SK-N-SH treated with all-trans-retinoic acid at 6 μM for 48 hours (cell line): ENCODE measurements around the gene RNASE1.

Source experiments
- ATAC-seq: fragments of 200-7000 bp; cut with Tn5 transposase; 3 replicates; pipeline ENCODE4 v1.9.1; 2020; ENCODE audit warnings: mild to moderate bottlenecking, moderate library complexity
- ARNTL ChIP-seq: fragments of 450-650 bp; formaldehyde crosslinking; IDR thresholded peaks from 2 replicates; pipeline ENCODE4 v1.5.0; 2020; ENCODE audit warnings: low read depth, mild to moderate bottlenecking, moderate library complexity, borderline replicate concordance
- BACH2 ChIP-seq: fragments of 250-450 bp; sonication (Bioruptor Pico); IDR thresholded peaks from 2 replicates; pipeline ENCODE4 v1.9.0; 2021; ENCODE audit warnings: mild to moderate bottlenecking, borderline replicate concordance
- CREB5 ChIP-seq: fragments of 250-450 bp; sonication (Bioruptor Pico); IDR thresholded peaks from 2 replicates; pipeline ENCODE4 v1.5.1; 2020; ENCODE audit warnings: low read depth, mild to moderate bottlenecking, moderate library complexity
- CSDC2 ChIP-seq: fragments of 250-450 bp; sonication (Bioruptor Pico); IDR thresholded peaks from 2 replicates; pipeline ENCODE4 v1.5.0; 2020; ENCODE audit warnings: mild to moderate bottlenecking, moderate library complexity
- ESRRG ChIP-seq: fragments of 250-450 bp; sonication (Bioruptor Pico); IDR thresholded peaks from 2 replicates; pipeline ENCODE4 v1.6.1; 2021; ENCODE audit warnings: mild to moderate bottlenecking
- ISL1 ChIP-seq: fragments of 250-450 bp; sonication (Bioruptor Pico); IDR thresholded peaks from 2 replicates; pipeline ENCODE4 v2.1.2; 2022; ENCODE audit warnings: mild to moderate bottlenecking, moderate library complexity
- OSR1 ChIP-seq: fragments of 250-450 bp; sonication (Bioruptor Pico); IDR thresholded peaks from 2 replicates; pipeline ENCODE4 v1.8.0; 2022; ENCODE audit warnings: moderate library complexity, mild to moderate bottlenecking, inconsistent platforms
- PATZ1 ChIP-seq: fragments of 250-450 bp; sonication (Bioruptor Pico); IDR thresholded peaks from 2 replicates; pipeline ENCODE4 v1.8.0; 2020; ENCODE audit warnings: mild to moderate bottlenecking, moderate library complexity, borderline replicate concordance
- POU6F1 ChIP-seq: fragments of 250-450 bp; sonication (Bioruptor Pico); IDR thresholded peaks from 2 replicates; pipeline ENCODE4 v1.8.0; 2021; ENCODE audit warnings: low read depth, mild to moderate bottlenecking, moderate library complexity, borderline replicate concordance
- PPARA ChIP-seq: fragments of 250-450 bp; sonication (Bioruptor Pico); IDR thresholded peaks from 2 replicates; pipeline ENCODE4 v1.5.0; 2020; ENCODE audit warnings: mild to moderate bottlenecking, borderline replicate concordance
- RARB ChIP-seq: fragments of 250-450 bp; sonication (Bioruptor Pico); IDR thresholded peaks from 2 replicates; pipeline ENCODE4 v1.8.0; 2021; ENCODE audit warnings: mild to moderate bottlenecking, moderate library complexity
- SNAI2 ChIP-seq: fragments of 250-450 bp; sonication (Bioruptor Pico); IDR thresholded peaks from 2 replicates; pipeline ENCODE4 v1.5.0; 2020; ENCODE audit warnings: mild to moderate bottlenecking, moderate library complexity
- TCF4 ChIP-seq: fragments of 250-450 bp; sonication (Bioruptor Pico); IDR thresholded peaks from 2 replicates; pipeline ENCODE4 v1.8.0; 2021; ENCODE audit warnings: mild to moderate bottlenecking, moderate library complexity, borderline replicate concordance
- TOX ChIP-seq: fragments of 250-450 bp; sonication (Bioruptor Pico); IDR thresholded peaks from 2 replicates; pipeline ENCODE4 v1.8.0; 2021; ENCODE audit warnings: mild to moderate bottlenecking, moderate library complexity, borderline replicate concordance
- TSHZ2 ChIP-seq: fragments of 250-450 bp; sonication (Bioruptor Pico); IDR thresholded peaks from 2 replicates; pipeline ENCODE4 v1.5.0; 2020; ENCODE audit warnings: mild to moderate bottlenecking, moderate library complexity
- ZC3H10 ChIP-seq: fragments of 250-450 bp; sonication (Bioruptor Pico); IDR thresholded peaks from 2 replicates; pipeline ENCODE4 v1.5.1; 2021; ENCODE audit warnings: mild to moderate bottlenecking, moderate library complexity
- ZFP3 ChIP-seq: fragments of 250-450 bp; sonication (Bioruptor Pico); IDR thresholded peaks from 2 replicates; pipeline ENCODE4 v1.5.0; 2020; ENCODE audit warnings: mild to moderate bottlenecking, moderate library complexity
- ZFP30 ChIP-seq: fragments of 450-650 bp; formaldehyde crosslinking; IDR thresholded peaks from 2 replicates; pipeline ENCODE4 v1.5.0; 2022; ENCODE audit warnings: mild to moderate bottlenecking, moderate library complexity
- ZNF565 ChIP-seq: fragments of 450-650 bp; formaldehyde crosslinking; conservative IDR thresholded peaks from 2 replicates; pipeline ENCODE4 v1.5.0; 2020; ENCODE audit warnings: low read depth, mild to moderate bottlenecking, moderate library complexity
- ZNF70 ChIP-seq: fragments of 450-650 bp; formaldehyde crosslinking; IDR thresholded peaks from 2 replicates; pipeline ENCODE4 v1.5.0; 2020; ENCODE audit warnings: mild to moderate bottlenecking, moderate library complexity
- ZNF8 ChIP-seq: fragments of 450-650 bp; formaldehyde crosslinking; IDR thresholded peaks from 2 replicates; pipeline ENCODE4 v1.5.0; 2020; ENCODE audit warnings: mild to moderate bottlenecking, moderate library complexity
- TF ChIP-seq, protein P1 (sequence below): fragments of 250-450 bp; sonication (Bioruptor Pico); IDR thresholded peaks from 2 replicates; pipeline ENCODE4 v1.5.1; 2021; ENCODE audit warnings: mild to moderate bottlenecking, moderate library complexity

RNASE1 gene

DNA sequence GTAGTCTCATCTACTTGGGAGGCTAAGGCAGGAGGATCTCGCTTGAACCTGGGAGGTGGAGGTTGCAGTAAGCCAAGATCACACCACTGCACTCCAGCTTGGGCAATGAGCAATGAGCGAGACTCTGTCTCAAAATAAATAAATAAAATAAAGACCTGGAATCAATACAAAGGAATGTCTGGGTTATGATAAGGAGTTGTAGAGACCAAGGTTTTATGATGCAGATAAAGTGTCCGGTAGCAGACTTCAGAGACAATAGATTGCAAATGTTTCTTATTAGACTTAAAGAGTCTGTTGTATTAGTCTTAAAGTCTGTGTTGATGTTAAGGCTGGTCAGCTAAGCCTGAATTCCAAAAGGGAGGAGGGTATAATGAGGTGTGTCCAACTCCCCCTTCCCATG, 35.2 kb upstream of the RNASE1 start (continued):
- TF ChIP-seq ZFP3 (CRISPR knock-in tag), result no peak
- no peak for TF ChIP-seq TCF4 (CRISPR knock-in tag)

DNA sequence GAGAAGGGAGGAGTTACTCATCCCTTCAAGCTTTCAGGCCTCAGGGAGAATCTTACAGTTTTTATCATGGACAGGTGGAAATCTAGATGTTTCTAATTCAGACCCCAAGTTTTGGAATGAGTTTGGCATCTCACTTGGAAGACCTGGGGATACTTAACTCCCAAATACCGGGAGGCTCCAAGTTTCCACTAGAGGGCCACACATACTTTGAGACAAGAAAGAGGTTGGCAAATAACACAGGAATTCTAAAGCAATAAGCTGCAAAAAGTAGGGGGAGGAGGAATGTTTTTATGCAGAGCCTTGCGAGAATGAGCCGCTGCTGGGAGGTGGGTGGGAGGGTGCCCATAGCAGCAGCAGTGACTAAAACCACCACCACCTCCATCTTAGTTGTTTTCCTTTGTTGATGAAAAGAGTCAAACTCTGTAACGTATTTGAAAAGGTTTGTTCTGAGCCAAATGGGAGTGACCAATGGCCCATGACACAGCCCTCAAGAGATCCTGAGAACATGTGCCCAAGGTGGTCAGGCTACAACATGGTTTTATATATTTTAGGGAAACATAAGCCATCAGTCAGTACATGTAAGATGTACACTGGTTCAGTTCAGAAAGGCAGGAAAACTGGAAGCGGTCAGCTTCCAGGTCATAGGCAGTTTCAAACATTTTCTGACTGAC, 34.2 kb upstream of the RNASE1 start:
- no peak for TF ChIP-seq SNAI2 (CRISPR knock-in tag)
- TF ChIP-seq TOX (CRISPR knock-in tag), result no peak
- no peak for TF ChIP-seq CREB5 (CRISPR knock-in tag)
- TF ChIP-seq OSR1 (CRISPR knock-in tag), result no peak
- no peak for TF ChIP-seq ARNTL (CRISPR knock-in tag)
- TF ChIP-seq PATZ1 (CRISPR knock-in tag), result no peak
- TF ChIP-seq TSHZ2 (CRISPR knock-in tag), result no peak
- TF ChIP-seq POU6F1 (CRISPR knock-in tag), result no peak
- TF ChIP-seq PPARA (CRISPR knock-in tag), result no peak
- TF ChIP-seq ZFP30 (CRISPR knock-in tag), result no peak
- TF ChIP-seq, protein P1, sequence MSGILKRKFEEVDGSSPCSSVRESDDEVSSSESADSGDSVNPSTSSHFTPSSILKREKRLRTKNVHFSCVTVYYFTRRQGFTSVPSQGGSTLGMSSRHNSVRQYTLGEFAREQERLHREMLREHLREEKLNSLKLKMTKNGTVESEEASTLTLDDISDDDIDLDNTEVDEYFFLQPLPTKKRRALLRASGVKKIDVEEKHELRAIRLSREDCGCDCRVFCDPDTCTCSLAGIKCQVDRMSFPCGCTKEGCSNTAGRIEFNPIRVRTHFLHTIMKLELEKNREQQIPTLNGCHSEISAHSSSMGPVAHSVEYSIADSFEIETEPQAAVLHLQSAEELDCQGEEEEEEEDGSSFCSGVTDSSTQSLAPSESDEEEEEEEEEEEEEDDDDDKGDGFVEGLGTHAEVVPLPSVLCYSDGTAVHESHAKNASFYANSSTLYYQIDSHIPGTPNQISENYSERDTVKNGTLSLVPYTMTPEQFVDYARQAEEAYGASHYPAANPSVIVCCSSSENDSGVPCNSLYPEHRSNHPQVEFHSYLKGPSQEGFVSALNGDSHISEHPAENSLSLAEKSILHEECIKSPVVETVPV (CRISPR knock-in tag), result no peak
- TF ChIP-seq RARB (CRISPR knock-in tag), result no peak
- TF ChIP-seq ZNF8 (CRISPR knock-in tag), result no peak
- no peak for TF ChIP-seq ESRRG (CRISPR knock-in tag)
- TF ChIP-seq TCF4 (CRISPR knock-in tag), result no peak
- TF ChIP-seq ISL1 (CRISPR knock-in tag), result no peak
- TF ChIP-seq ZNF565 (CRISPR knock-in tag), result no peak
- no peak for TF ChIP-seq ZFP3 (CRISPR knock-in tag)
- TF ChIP-seq BACH2 (CRISPR knock-in tag), result no peak
- no peak for ATAC-seq

GRCh38 chr14:20834899-20835298, 32.3 kb upstream of the RNASE1 start:
- no peak for ATAC-seq
- no peak for TF ChIP-seq ZNF8 (CRISPR knock-in tag)
- TF ChIP-seq ZNF70 (CRISPR knock-in tag), result no peak
- TF ChIP-seq PPARA (CRISPR knock-in tag), result no peak
- no peak for TF ChIP-seq BACH2 (CRISPR knock-in tag)
- TF ChIP-seq TOX (CRISPR knock-in tag), result no peak
- no peak for TF ChIP-seq ESRRG (CRISPR knock-in tag)
- TF ChIP-seq CSDC2 (CRISPR knock-in tag), result no peak
- no peak for TF ChIP-seq ZC3H10 (CRISPR knock-in tag)
- TF ChIP-seq PATZ1 (CRISPR knock-in tag), result no peak
- no peak for TF ChIP-seq SNAI2 (CRISPR knock-in tag)
- TF ChIP-seq ISL1 (CRISPR knock-in tag), result no peak
- no peak for TF ChIP-seq TSHZ2 (CRISPR knock-in tag)
- TF ChIP-seq ZFP3 (CRISPR knock-in tag), result no peak
- no peak for TF ChIP-seq RARB (CRISPR knock-in tag)
- no peak for TF ChIP-seq TCF4 (CRISPR knock-in tag)
